Fibroblast of pulmonary artery (primary cell): ENCODE results near the gene CACNA2D1.

Experiments used
- DNase-seq: peaks from one replicate; pipeline ENCODE4 v3.0.0-alpha.2; 2010; ENCODE audit warnings: low read depth
- H3K4me3 ChIP-seq: replicated peaks from 2 replicates; pipeline ENCODE4 v1.5.1; 2011; ENCODE audit warnings: low read depth, mild to moderate bottlenecking, control low read depth, low read length, moderate library complexity
- TF ChIP-seq, protein P1 (sequence below): IDR thresholded peaks from 2 replicates; pipeline ENCODE4 v1.5.1; 2011; ENCODE audit warnings: mild to moderate bottlenecking, control low read depth, low read length, inconsistent platforms; ENCODE audit errors: missing control alignments

The CACNA2D1 gene

DNA sequence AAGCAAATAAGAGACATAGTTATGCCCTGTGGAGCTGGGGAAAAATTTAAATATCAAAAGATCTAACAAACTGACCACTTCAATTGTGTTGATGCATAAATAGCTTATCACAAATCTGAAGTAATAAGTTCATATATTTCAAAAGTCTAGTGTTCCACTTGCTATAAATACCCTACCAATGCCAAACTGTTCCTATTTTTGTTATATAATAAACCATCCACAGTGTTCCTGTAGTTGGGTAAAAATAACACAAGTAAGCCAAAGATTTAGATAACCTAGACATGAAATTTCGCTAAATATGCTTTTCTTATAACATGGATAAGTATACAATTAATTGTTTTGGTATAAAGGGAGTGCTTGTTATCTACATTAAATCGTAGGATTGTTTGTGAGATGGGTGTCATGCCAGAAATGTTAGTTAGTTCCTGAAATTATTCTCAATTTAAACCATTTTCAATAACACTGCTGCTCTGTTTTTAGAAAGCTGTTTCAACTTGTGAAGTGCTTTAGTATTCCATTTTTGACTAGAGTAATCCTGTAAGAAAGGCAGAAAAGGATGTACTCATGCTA is 85.5 kb downstream of the CACNA2D1 start:
- no peak for DNase-seq
- H3K4me3 ChIP-seq, result no peak overlapping the region
- TF ChIP-seq, protein P1, sequence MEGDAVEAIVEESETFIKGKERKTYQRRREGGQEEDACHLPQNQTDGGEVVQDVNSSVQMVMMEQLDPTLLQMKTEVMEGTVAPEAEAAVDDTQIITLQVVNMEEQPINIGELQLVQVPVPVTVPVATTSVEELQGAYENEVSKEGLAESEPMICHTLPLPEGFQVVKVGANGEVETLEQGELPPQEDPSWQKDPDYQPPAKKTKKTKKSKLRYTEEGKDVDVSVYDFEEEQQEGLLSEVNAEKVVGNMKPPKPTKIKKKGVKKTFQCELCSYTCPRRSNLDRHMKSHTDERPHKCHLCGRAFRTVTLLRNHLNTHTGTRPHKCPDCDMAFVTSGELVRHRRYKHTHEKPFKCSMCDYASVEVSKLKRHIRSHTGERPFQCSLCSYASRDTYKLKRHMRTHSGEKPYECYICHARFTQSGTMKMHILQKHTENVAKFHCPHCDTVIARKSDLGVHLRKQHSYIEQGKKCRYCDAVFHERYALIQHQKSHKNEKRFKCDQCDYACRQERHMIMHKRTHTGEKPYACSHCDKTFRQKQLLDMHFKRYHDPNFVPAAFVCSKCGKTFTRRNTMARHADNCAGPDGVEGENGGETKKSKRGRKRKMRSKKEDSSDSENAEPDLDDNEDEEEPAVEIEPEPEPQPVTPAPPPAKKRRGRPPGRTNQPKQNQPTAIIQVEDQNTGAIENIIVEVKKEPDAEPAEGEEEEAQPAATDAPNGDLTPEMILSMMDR, result no peak

DNA sequence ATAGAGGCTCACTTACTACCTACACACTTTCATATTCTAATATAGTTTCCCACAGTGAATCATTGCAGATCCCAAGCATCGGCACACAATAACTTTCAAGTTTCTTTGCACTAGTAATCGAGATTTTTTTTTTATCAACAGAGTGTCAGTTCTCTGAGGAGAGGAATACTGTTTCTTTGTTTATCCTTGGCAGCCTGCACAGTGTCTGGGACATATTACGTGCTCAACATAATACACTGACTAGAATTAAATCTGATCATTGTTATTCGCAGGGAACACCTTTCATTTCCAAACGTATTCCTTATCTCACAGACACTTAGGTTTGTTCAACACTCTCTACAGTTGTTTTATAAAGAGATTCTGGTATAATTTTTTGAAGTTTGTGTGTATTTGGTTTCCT is 95.3 kb downstream of the CACNA2D1 start:
- no peak for DNase-seq
- H3K4me3 ChIP-seq, result no peak overlapping the region
- TF ChIP-seq, protein P1, result no peak

DNA sequence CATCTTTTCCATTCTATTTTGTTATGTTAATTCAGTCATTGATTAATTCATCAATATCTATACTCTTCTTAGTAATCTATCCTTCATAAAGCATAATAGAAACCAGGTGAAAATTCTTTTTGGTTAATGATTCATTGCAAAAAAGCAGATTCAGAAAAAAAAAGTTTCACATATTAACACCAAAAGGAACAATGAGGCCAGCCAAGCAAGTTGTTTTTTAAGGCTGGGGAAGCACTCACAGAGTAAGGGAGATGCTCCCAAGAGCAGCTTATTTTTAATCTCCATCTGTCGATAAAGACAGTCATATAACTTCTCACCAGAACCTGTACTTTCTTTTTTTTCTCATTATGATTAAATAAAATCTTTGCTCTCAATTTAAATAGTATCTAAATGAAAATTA is 95.8 kb downstream of the CACNA2D1 start:
- TF ChIP-seq, protein P1, result no peak
- DNase-seq, result no peak
- no peak overlapping the region for H3K4me3 ChIP-seq

DNA sequence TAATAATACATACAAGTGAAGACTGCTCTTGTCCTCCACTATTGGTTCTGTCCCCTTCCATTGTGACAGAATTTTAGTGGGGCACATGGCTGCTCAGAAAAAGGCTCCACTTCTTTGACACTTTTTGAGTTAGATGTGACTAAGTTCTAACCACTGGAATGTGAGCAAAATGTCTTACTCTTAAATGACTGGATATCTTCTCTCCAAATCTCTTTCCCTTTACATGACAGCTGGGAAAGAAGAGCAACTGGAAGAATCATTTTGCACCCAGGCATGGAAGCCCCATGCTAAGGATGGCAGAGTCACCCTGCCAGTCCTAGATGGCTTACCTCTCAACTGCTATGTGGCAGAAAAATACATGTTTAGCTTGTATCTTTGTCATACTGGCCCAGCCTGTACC is 97.7 kb downstream of the CACNA2D1 start:
- H3K4me3 ChIP-seq, result no peak overlapping the region
- TF ChIP-seq, protein P1, result no peak
- no peak for DNase-seq

DNA sequence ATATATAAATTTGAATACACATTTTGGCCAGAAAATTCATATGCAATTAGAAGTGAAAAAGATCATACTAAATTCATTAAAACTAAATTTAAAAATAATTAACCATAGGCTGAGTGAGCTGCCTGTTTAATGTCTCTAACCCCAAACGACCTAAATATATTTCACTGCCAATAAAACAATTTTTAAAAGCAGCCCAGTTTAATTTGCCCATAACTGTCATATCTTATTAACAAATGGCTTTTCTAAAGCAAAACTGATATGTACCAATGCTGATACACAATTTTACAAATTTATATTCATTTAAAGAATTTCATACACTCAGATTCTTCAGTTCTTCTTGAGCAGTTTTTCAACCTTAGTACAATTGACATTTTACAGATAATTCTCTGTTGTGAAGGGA is 99.9 kb downstream of the CACNA2D1 start:
- TF ChIP-seq, protein P1, result no peak
- H3K4me3 ChIP-seq, result no peak overlapping the region
- no peak for DNase-seq

DNA sequence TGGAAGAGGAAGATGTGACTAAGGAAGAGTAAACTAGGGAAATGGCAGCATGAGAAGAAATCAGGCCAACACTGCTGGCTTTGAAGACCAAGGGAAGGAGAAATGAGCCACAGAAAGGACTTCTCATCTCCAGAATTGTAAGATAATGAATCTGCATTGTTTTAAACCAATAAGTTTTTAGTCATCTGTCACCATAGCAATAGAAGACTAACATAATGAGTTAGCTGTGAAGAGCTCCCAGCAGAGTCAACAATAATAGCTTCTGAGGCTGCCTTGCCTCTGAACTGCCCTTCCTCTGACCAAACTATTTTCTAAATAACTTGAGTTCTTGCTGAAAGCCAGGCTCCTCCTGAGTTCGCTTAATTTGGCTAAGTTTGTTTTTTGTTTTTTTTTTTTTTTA is 103.6 kb downstream of the CACNA2D1 start:
- no peak for DNase-seq
- H3K4me3 ChIP-seq, result no peak overlapping the region
- TF ChIP-seq, protein P1, result no peak

DNA sequence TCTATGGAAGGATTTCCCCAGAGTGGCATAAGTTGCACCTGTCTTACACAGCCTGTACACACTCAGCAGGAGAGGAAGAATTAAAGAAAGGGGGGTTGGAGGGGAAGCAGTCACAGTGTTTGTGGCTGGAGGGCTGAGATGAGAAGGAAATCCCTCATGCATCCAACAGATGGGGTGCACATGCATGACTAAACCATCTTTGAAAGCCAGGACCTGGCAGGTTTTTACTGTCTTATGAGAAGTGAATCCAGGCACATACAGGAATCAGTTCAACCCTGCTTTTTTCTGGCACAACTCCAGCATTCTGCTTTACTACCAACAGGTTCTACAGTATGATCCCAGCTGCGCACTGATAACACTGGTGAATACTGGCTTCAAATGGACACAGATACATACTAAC is 107.7 kb downstream of the CACNA2D1 start:
- TF ChIP-seq, protein P1, result no peak
- DNase-seq, result peak; percentile 13
- H3K4me3 ChIP-seq, result no peak overlapping the region
